Effector memory CD8-positive, alpha-beta T cell (primary cell): Measurements from ENCODE around the gene CPEB4.

ENCODE experiments used
- ATAC-seq: fragments of 150-1000 bp; cut with Tn5 transposase; replicated peaks from 2 replicates; pipeline ENCODE4 v1.10.0; 2021; ENCODE audit warnings: mild to moderate bottlenecking, moderate library complexity
- DNase-seq, 3 experiments: peaks; one replicate each; pipeline ENCODE4 v3.0.0; 2021
- H3K27ac Mint-ChIP-seq, 2 donors: one replicate each; pipeline ENCODE4 v1.8.0; 2022; ENCODE audit warnings: mild to moderate bottlenecking in 2 of 2, mixed read lengths in 2 of 2, moderate library complexity in 2 of 2
- H3K27me3 Mint-ChIP-seq, 2 donors: one replicate each; pipeline ENCODE4 v1.8.0; 2022; ENCODE audit warnings: mixed read lengths in 2 of 2
- H3K36me3 Mint-ChIP-seq: one replicate; pipeline ENCODE4 v1.8.0; 2022; ENCODE audit warnings: mild to moderate bottlenecking, moderate library complexity, mixed read lengths; ENCODE audit not compliant: insufficient read depth
- H3K4me1 Mint-ChIP-seq, 2 donors: one replicate each; pipeline ENCODE4 v1.8.0; 2022; ENCODE audit warnings: low read depth in 2 of 2, mixed read lengths in 2 of 2
- H3K4me3 Mint-ChIP-seq, 2 donors: one replicate each; pipeline ENCODE4 v1.8.0; 2022; ENCODE audit warnings: mild to moderate bottlenecking in 2 of 2, mixed read lengths in 2 of 2, moderate library complexity in 2 of 2
- H3K9me3 Mint-ChIP-seq, 2 donors: one replicate each; pipeline ENCODE4 v1.8.0; 2022; ENCODE audit warnings: mixed read lengths in 2 of 2

CPEB4 gene

DNA sequence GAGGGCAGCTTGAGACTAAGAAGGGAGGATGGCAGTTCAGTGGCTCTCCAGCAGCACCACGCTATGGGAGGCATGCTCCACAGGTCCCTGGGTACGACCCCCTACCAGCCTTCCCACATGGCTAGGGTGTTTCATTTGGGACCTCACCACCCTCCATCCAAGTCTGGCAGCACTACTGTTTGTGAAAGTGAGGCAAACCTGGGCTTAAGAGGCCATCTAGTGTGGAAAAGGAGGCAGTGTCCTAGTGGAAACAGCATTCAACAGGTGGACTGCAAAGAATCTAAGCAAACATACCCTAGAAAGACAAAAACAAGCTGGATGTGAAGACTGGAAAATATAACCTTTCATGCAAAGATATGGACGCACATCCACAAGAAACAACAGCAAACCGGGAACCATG lies 96.1 kb downstream of the CPEB4 start:
- Mint-ChIP-seq H3K4me3 (no peak overlapping the region), H3K4me1 (no peaks in the 10 kb centered on the region), H3K36me3 (no peaks in the 10 kb centered on the region), H3K27ac (no peak overlapping the region), H3K27me3 (peaks cover 30 to 64% of the 10 kb centered on the region in 2 donors), H3K9me3 (no peaks in the 10 kb centered on the region)
- DNase-seq, result no peak
- ATAC-seq, result no peak

DNA sequence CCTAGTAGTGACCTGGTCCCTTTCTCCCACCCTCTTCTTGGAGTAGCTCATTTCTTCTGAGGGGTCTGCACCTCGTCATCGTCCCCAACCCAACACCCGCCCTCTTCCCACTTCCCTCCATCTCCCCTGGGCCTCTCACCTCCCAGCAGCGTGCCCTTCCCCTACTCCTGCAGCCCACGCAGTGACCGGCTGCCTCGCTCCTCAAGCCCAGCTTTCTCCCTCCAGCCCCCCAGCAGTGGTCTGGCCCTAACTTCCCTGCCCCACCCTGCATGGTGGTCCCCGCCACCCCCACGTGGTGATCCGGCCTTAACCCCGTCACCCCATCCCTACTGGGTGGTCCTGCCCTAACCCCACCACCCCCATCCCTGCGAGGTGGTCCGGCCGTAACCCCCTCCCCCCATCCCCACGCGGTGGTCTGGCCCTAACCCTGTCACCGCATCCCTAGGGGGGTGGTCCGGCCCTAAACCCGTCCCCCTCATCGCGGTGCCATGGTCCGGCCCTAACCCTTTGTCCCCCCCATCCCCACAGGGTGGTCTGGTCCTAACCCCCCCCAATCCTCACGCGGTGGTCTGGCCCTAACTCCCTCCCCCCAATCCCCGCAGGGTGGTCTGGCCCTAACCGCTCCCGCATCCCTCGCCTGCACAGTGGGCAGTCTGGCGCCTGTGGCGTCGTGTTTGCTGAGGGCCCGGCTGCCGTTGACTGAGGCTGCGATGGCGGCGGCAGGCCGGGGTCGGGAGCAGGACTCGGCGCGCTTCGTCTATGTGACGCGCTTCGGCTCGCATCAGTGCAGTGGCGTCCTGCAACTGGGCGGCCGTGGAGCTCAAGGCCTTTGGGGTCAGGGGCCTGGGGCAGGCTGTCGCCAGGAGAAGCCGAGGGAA lies 100.6 kb downstream of the CPEB4 start, which contains the start of gene C5orf47:
C5orf47 (plus strand) TSS at position 617 of the 878 bp plus-strand sequence; CDS start at position 711, 94 bp downstream.
- Mint-ChIP-seq H3K4me3 (no peak within 1 kb of the TSS), H3K27ac (no peak within 1 kb of the TSS), H3K4me1 (no peaks in the 10 kb centered on the region), H3K27me3 (peaks cover 8 to 23% of the 10 kb centered on the region in 2 donors), H3K36me3 (no peaks in the 10 kb centered on the region), H3K9me3 (no peaks in the 10 kb centered on the region)
- DNase-seq, result no peak
- ATAC-seq, result no peak

DNA sequence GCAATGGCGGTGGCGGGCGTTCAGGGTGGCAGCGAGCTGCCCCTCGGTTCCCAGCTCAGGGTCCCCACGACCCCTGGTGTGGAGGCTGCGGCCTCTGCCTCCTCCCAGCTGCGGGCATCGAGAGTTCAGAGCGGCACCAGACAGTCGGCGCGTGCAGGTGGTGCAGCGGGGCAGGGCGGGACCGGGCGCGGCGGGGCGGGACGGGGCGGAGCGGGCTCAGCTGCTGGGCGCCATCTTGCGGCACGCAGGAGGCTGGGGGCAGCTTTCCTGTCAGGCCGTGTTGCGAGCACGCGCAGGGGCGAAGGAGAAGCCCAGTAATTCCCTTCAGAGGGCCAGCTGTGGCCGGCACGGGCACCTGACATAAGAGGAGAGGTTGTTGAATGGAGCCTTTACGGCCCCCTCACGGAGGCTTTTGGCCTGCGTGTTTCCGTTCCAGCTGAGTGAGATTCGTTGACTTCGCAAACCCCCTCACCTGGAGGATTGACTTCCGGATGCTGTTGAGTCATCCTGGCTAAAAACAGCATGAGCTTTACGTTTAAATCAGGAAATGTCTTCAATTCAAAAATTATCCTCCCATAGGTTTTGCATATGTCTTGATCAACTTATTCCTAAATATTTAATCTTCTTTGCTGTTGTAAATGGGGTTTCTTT lies 101.4 kb downstream of the CPEB4 start:
- Mint-ChIP-seq H3K4me1 (no peaks in the 10 kb centered on the region), H3K9me3 (no peaks in the 10 kb centered on the region), H3K27me3 (peaks cover 13 to 23% of the 10 kb centered on the region in 2 donors), H3K4me3 (no peak overlapping the region), H3K36me3 (no peaks in the 10 kb centered on the region), H3K27ac (no peak overlapping the region)
- ATAC-seq (no peak), DNase-seq (no peak)

DNA sequence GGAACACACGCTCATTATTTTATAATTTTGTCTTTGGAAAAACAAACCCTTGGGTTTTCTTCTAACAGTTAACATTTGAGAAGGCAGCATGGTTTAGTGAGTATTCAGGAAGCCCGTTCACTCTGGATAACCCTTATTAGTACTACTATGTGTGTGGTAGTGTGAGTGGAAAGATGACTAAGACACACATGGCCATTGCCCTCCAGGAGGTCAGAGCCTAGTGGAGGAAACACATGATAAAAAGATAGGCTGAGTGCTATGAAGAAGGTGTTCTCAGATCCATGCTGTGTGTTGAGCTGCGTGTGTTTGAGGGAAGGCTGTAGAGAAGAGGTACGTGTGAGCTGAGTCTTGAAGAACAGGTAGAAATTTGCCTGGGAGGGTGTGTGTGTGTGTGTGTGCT lies 109.2 kb downstream of the CPEB4 start:
- H3K36me3 Mint-ChIP-seq, result no peaks in the 10 kb centered on the region
- peaks cover 33 to 39% of the 10 kb centered on the region in 2 donors for H3K27me3 Mint-ChIP-seq
- no peak overlapping the region for H3K4me3 Mint-ChIP-seq
- H3K4me1 Mint-ChIP-seq, result no peaks in the 10 kb centered on the region
- DNase-seq (no peak), ATAC-seq (no peak)
- no peaks in the 10 kb centered on the region for H3K9me3 Mint-ChIP-seq
- no peak overlapping the region for H3K27ac Mint-ChIP-seq

DNA sequence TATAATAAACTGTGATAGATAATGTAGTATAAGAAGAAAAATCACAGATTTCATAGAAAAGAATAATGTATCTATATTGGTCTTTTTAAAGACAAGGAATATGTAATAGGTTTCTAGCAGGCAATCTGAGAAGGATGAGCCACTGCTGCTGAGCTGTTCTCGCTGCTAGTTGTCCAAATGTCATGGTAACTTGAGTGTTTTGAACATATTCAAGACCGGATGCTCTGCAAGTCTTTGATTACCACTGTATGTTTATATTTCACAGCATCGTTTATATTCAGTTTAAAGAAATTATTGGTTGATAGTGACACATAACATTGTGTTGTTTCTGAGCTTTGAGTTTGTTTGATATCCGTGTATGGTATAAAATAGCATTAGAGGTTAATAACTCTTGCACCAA lies 110.4 kb downstream of the CPEB4 start:
- peaks cover 33 to 39% of the 10 kb centered on the region in 2 donors for H3K27me3 Mint-ChIP-seq

DNA sequence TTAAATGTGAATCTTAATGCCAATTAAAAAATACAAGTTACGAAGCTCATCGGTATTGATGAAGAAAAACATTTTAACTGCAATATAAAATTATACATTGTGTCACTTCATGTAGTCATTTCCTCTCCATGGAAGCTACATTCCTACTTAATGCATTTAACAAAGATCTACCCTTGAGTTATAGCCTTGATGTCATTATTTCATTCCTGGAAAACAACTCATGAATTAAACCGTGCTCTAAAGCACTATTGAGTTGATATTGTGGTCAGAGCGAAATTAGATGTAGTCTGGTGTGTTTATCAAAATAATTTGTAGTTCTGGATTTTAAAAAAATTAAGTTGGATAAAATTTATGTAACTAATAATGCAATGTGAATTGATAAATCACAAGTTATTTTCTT lies 111.9 kb downstream of the CPEB4 start:
- Mint-ChIP-seq H3K4me3 (no peak overlapping the region), H3K27me3 (peaks cover 21 to 34% of the 10 kb centered on the region in 2 donors), H3K27ac (no peak overlapping the region), H3K4me1 (no peaks in the 10 kb centered on the region), H3K9me3 (no peaks in the 10 kb centered on the region), H3K36me3 (no peaks in the 10 kb centered on the region)
- ATAC-seq (no peak), DNase-seq (no peak)

More for the DNA sequence above, 110.4 kb downstream of the CPEB4 start:
- Mint-ChIP-seq H3K4me3 (no peak overlapping the region), H3K27ac (no peak overlapping the region), H3K36me3 (no peaks in the 10 kb centered on the region), H3K9me3 (no peaks in the 10 kb centered on the region), H3K4me1 (no peaks in the 10 kb centered on the region)
- no peak for DNase-seq
- ATAC-seq, result no peak

DNA sequence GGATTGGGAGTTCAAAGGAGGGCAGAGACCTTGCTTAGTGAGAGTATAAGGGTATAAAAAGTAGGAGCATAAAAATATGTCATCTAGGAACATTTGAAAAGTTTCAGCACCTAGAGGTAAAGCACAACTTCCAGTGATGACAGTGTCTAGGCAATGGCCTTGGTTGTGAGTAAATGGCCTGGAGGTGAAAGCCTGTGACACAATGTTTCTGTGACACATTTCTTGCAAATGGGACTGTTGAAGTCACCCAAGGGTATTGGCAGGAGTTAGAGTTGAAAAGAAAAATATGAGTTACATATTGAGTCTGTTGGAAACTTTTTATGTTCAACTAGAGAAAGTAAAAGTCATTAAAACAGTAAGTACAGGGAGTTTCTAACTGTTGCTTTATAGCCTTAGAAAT lies 115.6 kb downstream of the CPEB4 start:
- no peaks in the 10 kb centered on the region for H3K36me3 Mint-ChIP-seq

DNA sequence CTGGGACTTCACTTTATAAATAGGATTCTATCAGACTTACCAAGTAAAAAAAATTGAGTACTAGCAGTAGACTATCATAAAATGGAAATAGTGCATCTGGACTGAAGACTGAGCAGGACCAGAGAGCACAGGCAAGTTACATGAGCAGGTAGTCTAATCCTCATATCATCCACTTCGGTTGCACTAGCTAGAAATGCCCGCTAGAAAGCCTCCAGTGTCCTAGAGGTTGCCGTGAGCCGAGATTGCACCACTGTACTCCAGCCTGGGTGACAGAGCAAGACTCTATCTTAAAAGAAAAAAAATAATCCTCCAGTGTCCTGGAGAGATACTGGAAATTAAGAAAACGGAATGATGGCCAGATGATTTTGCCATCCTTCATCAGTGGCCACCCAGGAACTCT lies 120.8 kb downstream of the CPEB4 start:
- Mint-ChIP-seq H3K4me3 (no peak overlapping the region), H3K36me3 (no peaks in the 10 kb centered on the region), H3K27ac (no peak overlapping the region), H3K9me3 (no peaks in the 10 kb centered on the region), H3K4me1 (no peaks in the 10 kb centered on the region), H3K27me3 (peaks cover 9 to 15% of the 10 kb centered on the region in 2 donors)
- ATAC-seq, result no peak
- no peak for DNase-seq

More for the DNA sequence above, 115.6 kb downstream of the CPEB4 start:
- DNase-seq (no peak), ATAC-seq (no peak)
- no peaks in the 10 kb centered on the region for H3K9me3 Mint-ChIP-seq
- no peak overlapping the region for H3K4me3 Mint-ChIP-seq
- H3K27me3 Mint-ChIP-seq, result peaks cover 7 to 24% of the 10 kb centered on the region in 2 donors
- no peaks in the 10 kb centered on the region for H3K4me1 Mint-ChIP-seq
- no peak overlapping the region for H3K27ac Mint-ChIP-seq

DNA sequence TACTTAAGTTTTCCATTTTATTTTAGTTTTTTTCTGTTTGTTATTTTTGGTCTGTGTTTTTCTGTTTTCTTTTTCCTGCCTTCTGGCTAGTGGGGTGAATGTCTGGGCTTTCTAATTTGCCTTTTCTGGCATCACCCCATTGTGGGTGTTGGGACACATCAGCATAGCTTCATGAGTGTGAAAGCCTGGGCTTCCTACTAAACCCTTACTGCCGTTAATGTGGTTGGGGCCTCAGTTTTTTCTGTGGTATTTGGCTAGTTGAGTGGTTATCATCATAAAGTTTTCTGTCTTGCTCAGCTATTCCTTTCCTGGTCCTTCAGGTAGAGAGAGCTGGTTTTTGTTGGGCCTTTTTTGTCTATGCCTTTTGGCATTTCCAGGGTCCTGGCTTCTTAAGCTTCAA lies 122.2 kb downstream of the CPEB4 start:
- ATAC-seq, result no peak
- Mint-ChIP-seq H3K27ac (no peak overlapping the region), H3K27me3 (peaks cover 9 to 15% of the 10 kb centered on the region in 2 donors), H3K36me3 (no peaks in the 10 kb centered on the region), H3K4me1 (no peaks in the 10 kb centered on the region), H3K9me3 (no peaks in the 10 kb centered on the region), H3K4me3 (no peak overlapping the region)
- no peak for DNase-seq

DNA sequence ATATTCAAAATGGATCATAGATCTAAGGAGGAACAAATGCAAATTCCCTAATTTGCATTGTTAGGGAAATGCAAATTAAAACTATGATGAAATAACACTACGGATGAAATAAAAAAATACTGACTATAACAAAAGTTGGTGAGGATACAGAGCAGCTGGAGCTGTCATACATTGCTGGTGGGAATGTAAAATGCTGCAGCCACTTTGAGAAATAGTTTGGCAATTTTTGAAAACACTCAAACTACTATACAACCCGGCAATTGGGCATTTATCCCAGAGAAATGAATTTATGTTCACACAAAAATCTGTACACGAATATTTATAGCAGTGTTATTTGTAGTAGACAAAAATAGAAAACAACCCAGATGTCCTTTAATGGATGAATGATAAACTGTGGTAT lies 123.3 kb downstream of the CPEB4 start:
- ATAC-seq (no peak), DNase-seq (no peak)
- no peak overlapping the region for H3K4me3 Mint-ChIP-seq
- H3K4me1 Mint-ChIP-seq, result no peaks in the 10 kb centered on the region
- H3K27me3 Mint-ChIP-seq, result peaks cover 3 to 10% of the 10 kb centered on the region in 2 donors
- no peak overlapping the region for H3K27ac Mint-ChIP-seq
- H3K36me3 Mint-ChIP-seq, result no peaks in the 10 kb centered on the region
- H3K9me3 Mint-ChIP-seq, result no peaks in the 10 kb centered on the region
